Measurements from ENCODE around the gene ANO6. TPM values are rescaled to one million over a fixed set of nuclear protein-coding genes. Genes with fewer than 3 reads are reported as not detected.
"Not testable (repeated sequence)": the region's sequence is repeated elsewhere in the genome, so short reads cannot be mapped to it uniquely, and the experiment has no call there.

Gene ANO6
- total RNA-seq, 1 experiment from 2014 or later, result 38.6 TPM

GRCh38 chr12:45309836-45310626 is 94.1 kb downstream of the ANO6 start:
- no peak for DNase-seq (ENCODE audit: low read depth)

GRCh38 chr12:45310627-45310968 is 94.7 kb downstream of the ANO6 start:
- DNase-seq (ENCODE audit: low read depth), result no peak

- DNase-seq (ENCODE audit: low read depth), result no peak
Measured at GRCh38 chr12:45312012-45312411, 96.1 kb downstream of the ANO6 start.

GRCh38 chr12:45314770-45315169 is 98.9 kb downstream of the ANO6 start:
- DNase-seq (ENCODE audit: low read depth), result no peak

- DNase-seq (ENCODE audit: low read depth), result peak; percentile 77
Measured at GRCh38 chr12:45315462-45315861, 99.6 kb downstream of the ANO6 start.

GRCh38 chr12:45317261-45317660 is 101.4 kb downstream of the ANO6 start:
- not testable (repeated sequence) for DNase-seq (ENCODE audit: low read depth)

GRCh38 chr12:45322810-45323209 is 106.9 kb downstream of the ANO6 start:
- DNase-seq (ENCODE audit: low read depth), result no peak

- DNase-seq (ENCODE audit: low read depth), result no peak
Measured at GRCh38 chr12:45324391-45324790, 108.5 kb downstream of the ANO6 start.

- no peak for DNase-seq (ENCODE audit: low read depth)
Measured at GRCh38 chr12:45326358-45326975, 110.6 kb downstream of the ANO6 start.

- DNase-seq (ENCODE audit: low read depth), result peak; percentile 56
Measured at GRCh38 chr12:45327823-45328383, 112.0 kb downstream of the ANO6 start.

GRCh38 chr12:45329238-45329637 is 113.3 kb downstream of the ANO6 start:
- no peak for DNase-seq (ENCODE audit: low read depth)

GRCh38 chr12:45329702-45330101 is 113.8 kb downstream of the ANO6 start:
- DNase-seq (ENCODE audit: low read depth), result no peak

GRCh38 chr12:45331552-45331951 is 115.7 kb downstream of the ANO6 start:
- DNase-seq (ENCODE audit: low read depth), result no peak

- DNase-seq (ENCODE audit: low read depth), result no peak
Measured at GRCh38 chr12:45334396-45334795, 118.5 kb downstream of the ANO6 start.

- DNase-seq (ENCODE audit: low read depth), result peak; percentile 81
Measured at GRCh38 chr12:45336331-45336730, 120.4 kb downstream of the ANO6 start.

- DNase-seq (ENCODE audit: low read depth), result peak; percentile 78
Measured at GRCh38 chr12:45336762-45337596, 121.1 kb downstream of the ANO6 start.

- DNase-seq (ENCODE audit: low read depth), result no peak
Measured at GRCh38 chr12:45337835-45338234, 121.9 kb downstream of the ANO6 start.

- DNase-seq (ENCODE audit: low read depth), result no peak
Measured at GRCh38 chr12:45338272-45338671, 122.4 kb downstream of the ANO6 start.

- no peak for DNase-seq (ENCODE audit: low read depth)
Measured at GRCh38 chr12:45339035-45339434, 123.1 kb downstream of the ANO6 start.

GRCh38 chr12:45342171-45342570 is 126.3 kb downstream of the ANO6 start:
- no peak for DNase-seq (ENCODE audit: low read depth)

GRCh38 chr12:45342848-45343247 is 127.0 kb downstream of the ANO6 start:
- no peak for DNase-seq (ENCODE audit: low read depth)
